SHP77 treated with DMSO at 0.1 percent for 48 hours (cell line): ENCODE data around the gene CHN1.

ENCODE experiments used
- DNase-seq: peaks from one replicate; lab custom pipeline; 2025; lab: John Stamatoyannopoulos, UW

The CHN1 gene

GRCh38 chr2:174826051-174826450 is 179.1 kb downstream of the CHN1 start:
- no peak for DNase-seq

GRCh38 chr2:174824068-174824467 is 181.1 kb downstream of the CHN1 start:
- no peak for DNase-seq

GRCh38 chr2:174821628-174822027 is 183.6 kb downstream of the CHN1 start:
- no peak for DNase-seq

- DNase-seq = no peak
Observed at GRCh38 chr2:174820361-174820760, 184.8 kb downstream of the CHN1 start.

- DNase-seq = no peak
Observed at GRCh38 chr2:174815526-174815925, 189.7 kb downstream of the CHN1 start.

GRCh38 chr2:174812037-174812436 is 193.1 kb downstream of the CHN1 start:
- no peak for DNase-seq

GRCh38 chr2:174807931-174808330 is 197.2 kb downstream of the CHN1 start:
- DNase-seq = no peak

GRCh38 chr2:174805803-174806202 is 199.4 kb downstream of the CHN1 start:
- DNase-seq = no peak

GRCh38 chr2:174802459-174802858 is 202.7 kb downstream of the CHN1 start:
- DNase-seq = no peak

GRCh38 chr2:174800436-174801205 is 204.6 kb downstream of the CHN1 start:
- no peak for DNase-seq

- DNase-seq = no peak
Observed at GRCh38 chr2:174798801-174799200, 206.4 kb downstream of the CHN1 start.

- no peak for DNase-seq
Observed at GRCh38 chr2:174797781-174798276, 207.4 kb downstream of the CHN1 start.

- no peak for DNase-seq
Observed at GRCh38 chr2:174796319-174796771, 208.8 kb downstream of the CHN1 start.

GRCh38 chr2:174794851-174795374 is 210.3 kb downstream of the CHN1 start:
- no peak for DNase-seq

GRCh38 chr2:174792309-174793025 is 212.7 kb downstream of the CHN1 start:
- no peak for DNase-seq

- no peak for DNase-seq
Observed at GRCh38 chr2:174791746-174792280, 213.4 kb downstream of the CHN1 start.

GRCh38 chr2:174791020-174791419 is 214.2 kb downstream of the CHN1 start:
- DNase-seq = no peak

- DNase-seq = no peak
Observed at GRCh38 chr2:174789001-174789400, 216.2 kb downstream of the CHN1 start.

GRCh38 chr2:174788291-174788929 is 216.8 kb downstream of the CHN1 start:
- no peak for DNase-seq

GRCh38 chr2:174787487-174788205 is 217.5 kb downstream of the CHN1 start:
- no peak for DNase-seq

GRCh38 chr2:174786066-174786725 is 219.0 kb downstream of the CHN1 start:
- DNase-seq = no peak
